Ovary (tissue), 3 donors: ENCODE data around the gene AFAP1L1.

Source experiments
- POLR2A ChIP-seq: fragments of 450-650 bp; IDR thresholded peaks from one replicate; pipeline ENCODE4 v1.6.1; 2017; ENCODE audit warnings: antibody characterized with exemption, mild to moderate bottlenecking, moderate library complexity
- TF ChIP-seq, protein P1 (sequence below), 3 donors: fragments of 450-650 bp in 2 of 3; fragments of 200-600 bp in 1 of 3; IDR thresholded peaks; one replicate each; pipeline versions ENCODE4 v1.5.1 to v1.8.0; 2016 to 2022; ENCODE audit warnings: antibody characterized with exemption in 3 of 3, mild to moderate bottlenecking in 1 of 3
- donor health status: DM: no; HTN: no; CAD: no.

DNA sequence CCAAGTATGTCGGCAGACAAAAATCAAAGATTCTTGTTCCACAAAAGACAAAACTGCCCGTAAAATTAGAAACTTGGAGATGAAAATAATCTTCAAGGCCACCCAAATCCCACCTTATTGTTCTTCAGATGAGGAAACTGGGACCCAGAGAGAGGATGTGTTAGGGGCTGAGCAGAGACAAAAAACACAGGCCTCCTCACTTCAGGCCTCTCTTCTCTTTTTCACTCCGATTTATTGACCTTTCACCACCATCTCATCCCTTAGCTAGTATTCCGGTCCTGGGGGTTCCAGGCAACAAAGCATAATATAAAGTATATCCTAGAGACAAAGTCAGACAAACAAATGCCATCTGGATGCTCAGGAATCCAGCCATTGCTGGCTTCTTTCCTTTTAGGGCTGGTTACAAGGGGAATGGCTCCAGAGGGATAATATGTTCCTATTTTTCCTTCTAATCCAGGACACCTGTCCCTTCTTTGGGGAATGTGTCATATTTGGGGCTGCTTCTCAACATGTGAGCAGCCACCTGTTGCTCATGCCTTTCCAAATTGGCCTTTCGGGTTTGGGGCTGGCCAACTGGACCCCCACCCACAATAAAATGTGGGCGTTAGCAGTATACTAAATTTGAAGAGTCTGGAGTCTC, 42.2 kb upstream of the AFAP1L1 start:
- TF ChIP-seq, protein P1, sequence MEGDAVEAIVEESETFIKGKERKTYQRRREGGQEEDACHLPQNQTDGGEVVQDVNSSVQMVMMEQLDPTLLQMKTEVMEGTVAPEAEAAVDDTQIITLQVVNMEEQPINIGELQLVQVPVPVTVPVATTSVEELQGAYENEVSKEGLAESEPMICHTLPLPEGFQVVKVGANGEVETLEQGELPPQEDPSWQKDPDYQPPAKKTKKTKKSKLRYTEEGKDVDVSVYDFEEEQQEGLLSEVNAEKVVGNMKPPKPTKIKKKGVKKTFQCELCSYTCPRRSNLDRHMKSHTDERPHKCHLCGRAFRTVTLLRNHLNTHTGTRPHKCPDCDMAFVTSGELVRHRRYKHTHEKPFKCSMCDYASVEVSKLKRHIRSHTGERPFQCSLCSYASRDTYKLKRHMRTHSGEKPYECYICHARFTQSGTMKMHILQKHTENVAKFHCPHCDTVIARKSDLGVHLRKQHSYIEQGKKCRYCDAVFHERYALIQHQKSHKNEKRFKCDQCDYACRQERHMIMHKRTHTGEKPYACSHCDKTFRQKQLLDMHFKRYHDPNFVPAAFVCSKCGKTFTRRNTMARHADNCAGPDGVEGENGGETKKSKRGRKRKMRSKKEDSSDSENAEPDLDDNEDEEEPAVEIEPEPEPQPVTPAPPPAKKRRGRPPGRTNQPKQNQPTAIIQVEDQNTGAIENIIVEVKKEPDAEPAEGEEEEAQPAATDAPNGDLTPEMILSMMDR (IDR thresholded peaks at IDR 0.05) = no peak
- TF ChIP-seq POLR2A = no peak
